Left ventricle myocardium superior (tissue), 1 donor: ENCODE measurements around the gene PGM2. TPM values are rescaled to one million over a fixed set of nuclear protein-coding genes. Genes with fewer than 3 reads are reported as not detected.
"Not testable (repeated sequence)": the region's sequence is repeated elsewhere in the genome, so short reads cannot be mapped to it uniquely, and the experiment has no call there.

Source experiments
- ATAC-seq: fragments of 200-7000 bp; cut with Tn5 transposase; one replicate; pipeline ENCODE4 v1.9.1; 2020; ENCODE audit warnings: mild to moderate bottlenecking, moderate library complexity
- DNase-seq: peaks from one replicate; pipeline ENCODE4 v3.0.0-alpha.2; 2020
- intact Hi-C: fragments of 100-400 bp; cut with micrococcal nuclease; formaldehyde crosslinking; loops from one replicate; pipeline ENCODE4 v1.11.0; 2022
- total RNA-seq: library from RNA; stranded (reverse); fragmentation: NEBNext Ultra II Directional; extraction: Animal tissue kit (Norgen Biotek cat#: 25700); gene quantifications from one replicate; pipeline ENCODE4 v1.2.1, GENCODE V29; 2021
- donor health status: DM: no; HTN: yes; CAD: no; lungs with severe emphysema.

The PGM2 gene
- total RNA-seq, 1 donor from 2014 or later: 12.8 TPM

- intact Hi-C loops: no loop called here
- no peak for DNase-seq
- ATAC-seq: no peak
Observed at GRCh38 chr4:37812713-37813112, 13.8 kb upstream of the PGM2 start.

GRCh38 chr4:37815591-37815990 is 10.9 kb upstream of the PGM2 start:
- DNase-seq: no peak
- ATAC-seq: no peak
- intact Hi-C loops: no loop called here

GRCh38 chr4:37816006-37816405 is 10.5 kb upstream of the PGM2 start:
- intact Hi-C loops: no loop called here
- ATAC-seq (no peak), DNase-seq (no peak)

GRCh38 chr4:37816719-37817118 is 9.8 kb upstream of the PGM2 start:
- intact Hi-C loops: no loop called here
- DNase-seq: no peak
- no peak for ATAC-seq

GRCh38 chr4:37818752-37819151 is 7.7 kb upstream of the PGM2 start:
- DNase-seq (no peak), ATAC-seq (no peak)
- intact Hi-C loops: no loop called here

GRCh38 chr4:37820458-37820857 is 6.0 kb upstream of the PGM2 start:
- intact Hi-C loops, ATAC-seq, DNase-seq: not testable (repeated sequence)

GRCh38 chr4:37821953-37822605 is 4.4 kb upstream of the PGM2 start:
- ATAC-seq (peak; percentile 21), DNase-seq (no peak)
- intact Hi-C loops: no loop called here

- DNase-seq, intact Hi-C loops, ATAC-seq: not testable (repeated sequence)
Observed at GRCh38 chr4:37825501-37825900, 985 bp upstream of the PGM2 start.

GRCh38 chr4:37825968-37826294 is 555 bp upstream of the PGM2 start:
- intact Hi-C loops: no loop called here
- ATAC-seq (peak; percentile 34), DNase-seq (no peak)

GRCh38 chr4:37827030-37827685 is 672 bp downstream of the PGM2 start:
- ATAC-seq (peak; percentile 29), DNase-seq (no peak)
- intact Hi-C loops: no loop called here

- ATAC-seq: no peak
- no peak for DNase-seq
- intact Hi-C loops: no loop called here
Observed at GRCh38 chr4:37827802-37828321, 1.4 kb downstream of the PGM2 start.

- intact Hi-C loops: no loop called here
- ATAC-seq: no peak
- no peak for DNase-seq
Observed at GRCh38 chr4:37828843-37829242, 2.4 kb downstream of the PGM2 start.

GRCh38 chr4:37830640-37831039 is 4.2 kb downstream of the PGM2 start:
- DNase-seq (no peak), ATAC-seq (no peak)
- intact Hi-C loops: no loop called here

GRCh38 chr4:37835031-37835430 is 8.5 kb downstream of the PGM2 start:
- ATAC-seq: no peak
- no peak for DNase-seq
- intact Hi-C loops: no loop called here

GRCh38 chr4:37835806-37836205 is 9.3 kb downstream of the PGM2 start:
- intact Hi-C loops: no loop called here
- DNase-seq (no peak), ATAC-seq (no peak)

- no peak for ATAC-seq
- no peak for DNase-seq
- intact Hi-C loops: no loop called here
Observed at GRCh38 chr4:37836274-37836673, 9.8 kb downstream of the PGM2 start.

GRCh38 chr4:37836838-37837440 is 10.5 kb downstream of the PGM2 start:
- ATAC-seq (no peak), DNase-seq (no peak)
- intact Hi-C loops: no loop called here

GRCh38 chr4:37837446-37837845 is 11.0 kb downstream of the PGM2 start:
- intact Hi-C loops: no loop called here
- ATAC-seq: peak; percentile 32
- no peak for DNase-seq

- intact Hi-C loops: no loop called here
- no peak for ATAC-seq
- DNase-seq: no peak
Observed at GRCh38 chr4:37839426-37839825, 12.9 kb downstream of the PGM2 start.

- ATAC-seq: no peak
- no peak for DNase-seq
- intact Hi-C loops: no loop called here
Observed at GRCh38 chr4:37844204-37844603, 17.7 kb downstream of the PGM2 start.

- no peak for ATAC-seq
- no peak for DNase-seq
Observed at GRCh38 chr4:37845201-37845600, 18.7 kb downstream of the PGM2 start.

More at GRCh38 chr4:37845201-37845600, 18.7 kb downstream of the PGM2 start:
- intact Hi-C loops: no loop called here
